ENCODE data around the gene THYN1.
"Not testable (repeated sequence)": the region's sequence is repeated elsewhere in the genome, so short reads cannot be mapped to it uniquely, and the experiment has no call there.

The THYN1 gene

GRCh38 chr11:134253188-134253993 is at the start of gene THYN1, which contains the start of gene ACAD8:
TSS of gene THYN1 (minus strand) at chr11:134253352. CDS start at chr11:134252882, 470 bp downstream.
TSS of gene ACAD8 (plus strand) at chr11:134253568. CDS start at chr11:134253601, 33 bp downstream.
- Mint-ChIP-seq H3K4me3 (peak within 1 kb of the TSS; percentile 90), H3K36me3 (peaks cover 5% of the 10 kb centered on the region), H3K4me1 (peaks cover 13% of the 10 kb centered on the region), H3K9me3 (no peaks in the 10 kb centered on the region), H3K27ac (peak within 1 kb of the TSS; percentile 81), H3K27me3 (no peaks in the 10 kb centered on the region)
- peak; percentile 99 for ATAC-seq (ENCODE audit: low read depth)
- peak; percentile 90 to 93 for DNase-seq (ENCODE audit: low spot score in 2 of 2)

GRCh38 chr11:134294664-134295063 is 41.5 kb upstream of the THYN1 start:
- no peaks in the 10 kb centered on the region for H3K36me3 Mint-ChIP-seq
- no peak overlapping the region for H3K4me3 Mint-ChIP-seq
- no peak overlapping the region for H3K27ac Mint-ChIP-seq
- ATAC-seq (ENCODE audit: low read depth), result no peak
- no peaks in the 10 kb centered on the region for H3K9me3 Mint-ChIP-seq
- H3K4me1 Mint-ChIP-seq, result no peaks in the 10 kb centered on the region
- no peak for DNase-seq (ENCODE audit: low spot score in 2 of 2)
- peaks cover 13% of the 10 kb centered on the region for H3K27me3 Mint-ChIP-seq

DNA sequence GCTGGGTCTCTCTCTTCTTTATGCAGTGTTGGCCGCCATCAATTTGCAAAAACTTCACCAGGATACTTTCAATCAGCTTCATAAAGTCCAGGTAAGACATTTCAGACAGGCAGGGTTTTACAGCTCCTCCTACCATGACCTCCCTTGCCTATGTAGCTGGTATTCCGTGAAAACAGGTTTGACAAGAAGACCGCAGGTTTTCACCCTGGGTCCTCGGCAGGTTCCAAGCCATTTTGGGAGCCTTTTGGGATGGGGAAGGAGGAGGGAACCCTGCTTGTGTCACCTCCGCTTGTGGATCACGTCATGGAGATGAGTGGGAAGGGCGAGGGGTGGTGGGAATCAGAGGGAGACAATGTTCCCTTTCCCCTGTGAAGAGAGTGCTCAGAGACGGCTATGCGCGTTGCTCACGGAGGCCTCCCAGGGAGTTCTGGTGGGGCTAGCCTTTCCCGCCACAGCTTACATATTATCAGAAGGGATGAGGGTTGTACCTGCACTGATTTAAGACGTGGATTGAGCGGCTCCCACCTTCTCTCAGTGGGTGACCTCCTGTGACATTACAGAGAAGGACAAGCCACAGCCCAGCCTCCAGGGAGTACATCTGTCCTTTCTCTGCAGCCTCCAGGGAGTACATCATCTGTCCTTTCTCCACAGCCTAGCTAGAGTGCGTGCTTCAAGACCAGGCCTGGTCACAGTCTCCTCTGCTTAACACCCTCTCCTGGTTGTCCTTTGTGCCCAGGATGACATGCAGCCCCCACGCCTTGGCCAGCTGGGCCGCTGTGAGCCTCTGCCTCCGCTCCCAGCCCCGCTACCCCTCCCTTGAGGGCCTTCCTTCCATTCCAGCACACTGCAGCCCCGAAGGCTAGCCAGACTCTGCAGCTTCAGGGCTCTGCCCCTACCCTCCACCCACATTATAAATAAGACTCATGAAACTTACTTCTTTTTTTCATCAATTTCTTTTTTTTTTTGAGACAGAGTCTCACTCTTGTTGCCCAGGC is 40.3 kb upstream of the THYN1 start:
- H3K9me3 Mint-ChIP-seq, result no peaks in the 10 kb centered on the region
- H3K27ac Mint-ChIP-seq, result no peak overlapping the region
- H3K4me3 Mint-ChIP-seq, result no peak overlapping the region
- ATAC-seq (ENCODE audit: low read depth) (no peak), DNase-seq (ENCODE audit: low spot score in 2 of 2) (no peak)
- peaks cover 11% of the 10 kb centered on the region for H3K27me3 Mint-ChIP-seq
- H3K36me3 Mint-ChIP-seq, result no peaks in the 10 kb centered on the region
- no peaks in the 10 kb centered on the region for H3K4me1 Mint-ChIP-seq

GRCh38 chr11:134292661-134293060 is 39.5 kb upstream of the THYN1 start:
- DNase-seq (ENCODE audit: low spot score in 2 of 2) (no peak), ATAC-seq (ENCODE audit: low read depth) (no peak)
- peaks cover 14% of the 10 kb centered on the region for H3K27me3 Mint-ChIP-seq
- no peak overlapping the region for H3K27ac Mint-ChIP-seq
- no peak overlapping the region for H3K4me3 Mint-ChIP-seq
- H3K9me3 Mint-ChIP-seq, result no peaks in the 10 kb centered on the region
- no peaks in the 10 kb centered on the region for H3K4me1 Mint-ChIP-seq
- no peaks in the 10 kb centered on the region for H3K36me3 Mint-ChIP-seq

- H3K9me3 Mint-ChIP-seq, result no peaks in the 10 kb centered on the region
- H3K27ac Mint-ChIP-seq, result no peak overlapping the region
- no peak overlapping the region for H3K4me3 Mint-ChIP-seq
- ATAC-seq (ENCODE audit: low read depth) (no peak), DNase-seq (ENCODE audit: low spot score in 2 of 2) (no peak)
- no peaks in the 10 kb centered on the region for H3K4me1 Mint-ChIP-seq
- peaks cover 14% of the 10 kb centered on the region for H3K27me3 Mint-ChIP-seq
- H3K36me3 Mint-ChIP-seq, result no peaks in the 10 kb centered on the region
These were observed 38.0 kb upstream of the THYN1 start for GRCh38 chr11:134291196-134291595.

- Mint-ChIP-seq H3K27ac (no peak overlapping the region), H3K27me3 (peaks cover 14% of the 10 kb centered on the region), H3K9me3 (no peaks in the 10 kb centered on the region), H3K36me3 (no peaks in the 10 kb centered on the region), H3K4me1 (no peaks in the 10 kb centered on the region), H3K4me3 (no peak overlapping the region)
- DNase-seq (ENCODE audit: low spot score in 2 of 2), result no peak
- ATAC-seq (ENCODE audit: low read depth), result no peak
These were observed 37.5 kb upstream of the THYN1 start for GRCh38 chr11:134290646-134291045.

GRCh38 chr11:134289789-134290188 is 36.6 kb upstream of the THYN1 start:
- no peak for DNase-seq (ENCODE audit: low spot score in 2 of 2)

GRCh38 chr11:134289167-134289566 is 36.0 kb upstream of the THYN1 start:
- H3K4me3 Mint-ChIP-seq, result no peak overlapping the region
- DNase-seq (ENCODE audit: low spot score in 2 of 2) (no peak), ATAC-seq (ENCODE audit: low read depth) (no peak)
- peaks cover 10% of the 10 kb centered on the region for H3K27me3 Mint-ChIP-seq
- H3K4me1 Mint-ChIP-seq, result no peaks in the 10 kb centered on the region
- no peak overlapping the region for H3K27ac Mint-ChIP-seq
- H3K36me3 Mint-ChIP-seq, result no peaks in the 10 kb centered on the region
- no peaks in the 10 kb centered on the region for H3K9me3 Mint-ChIP-seq

More at GRCh38 chr11:134289789-134290188, 36.6 kb upstream of the THYN1 start:
- no peak for ATAC-seq (ENCODE audit: low read depth)
- Mint-ChIP-seq H3K27ac (no peak overlapping the region), H3K9me3 (no peaks in the 10 kb centered on the region), H3K36me3 (no peaks in the 10 kb centered on the region), H3K4me3 (no peak overlapping the region), H3K27me3 (peaks cover 14% of the 10 kb centered on the region), H3K4me1 (no peaks in the 10 kb centered on the region)

- no peaks in the 10 kb centered on the region for H3K36me3 Mint-ChIP-seq
- no peaks in the 10 kb centered on the region for H3K4me1 Mint-ChIP-seq
- no peak overlapping the region for H3K4me3 Mint-ChIP-seq
- H3K27me3 Mint-ChIP-seq, result peaks cover 11% of the 10 kb centered on the region
- DNase-seq (ENCODE audit: low spot score in 2 of 2) (no peak), ATAC-seq (ENCODE audit: low read depth) (no peak)
- no peak overlapping the region for H3K27ac Mint-ChIP-seq
- H3K9me3 Mint-ChIP-seq, result no peaks in the 10 kb centered on the region
These were observed 35.3 kb upstream of the THYN1 start for GRCh38 chr11:134288486-134288885.

GRCh38 chr11:134287561-134287960 is 34.4 kb upstream of the THYN1 start:
- no peak overlapping the region for H3K27ac Mint-ChIP-seq
- no peak for ATAC-seq (ENCODE audit: low read depth)

DNA sequence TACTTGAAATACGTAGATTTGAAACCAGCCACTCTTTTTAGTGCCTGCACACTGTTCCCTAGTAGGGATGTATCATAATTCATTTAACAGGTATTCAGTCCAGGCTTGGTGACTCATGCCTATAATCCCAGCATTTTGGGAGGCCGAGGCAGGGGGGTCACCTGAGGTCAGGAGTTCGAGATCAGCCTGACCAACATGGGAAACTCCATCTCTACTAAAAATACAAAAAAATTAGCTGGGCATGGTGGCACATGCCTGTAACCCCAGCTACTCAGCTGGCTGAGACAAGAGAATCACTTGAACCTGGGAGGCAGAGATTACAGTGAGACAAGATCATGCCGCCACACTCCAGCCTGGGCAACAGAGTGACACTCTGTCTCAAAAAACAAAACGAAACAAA is 31.2 kb upstream of the THYN1 start:
- not testable (repeated sequence) for H3K36me3 Mint-ChIP-seq; DNase-seq (ENCODE audit: low spot score in 2 of 2); H3K27ac Mint-ChIP-seq; H3K9me3 Mint-ChIP-seq; H3K4me3 Mint-ChIP-seq; ATAC-seq (ENCODE audit: low read depth); H3K4me1 Mint-ChIP-seq
- H3K27me3 Mint-ChIP-seq, result peaks cover 17% of the 10 kb centered on the region

More at GRCh38 chr11:134287561-134287960, 34.4 kb upstream of the THYN1 start:
- no peak for DNase-seq (ENCODE audit: low spot score in 2 of 2)
- Mint-ChIP-seq H3K27me3 (peaks cover 9% of the 10 kb centered on the region), H3K4me1 (no peaks in the 10 kb centered on the region), H3K9me3 (no peaks in the 10 kb centered on the region), H3K4me3 (no peak overlapping the region), H3K36me3 (no peaks in the 10 kb centered on the region)

- Mint-ChIP-seq H3K36me3 (no peaks in the 10 kb centered on the region), H3K4me1 (no peaks in the 10 kb centered on the region), H3K4me3 (no peak overlapping the region), H3K27me3 (peaks cover 20% of the 10 kb centered on the region), H3K9me3 (peaks cover 2% of the 10 kb centered on the region), H3K27ac (no peak overlapping the region)
- DNase-seq (ENCODE audit: low spot score in 2 of 2) (no peak), ATAC-seq (ENCODE audit: low read depth) (no peak)
These were observed 30.5 kb upstream of the THYN1 start for GRCh38 chr11:134283461-134284230.

GRCh38 chr11:134282121-134283045 is 29.2 kb upstream of the THYN1 start:
- Mint-ChIP-seq H3K9me3 (peaks cover 4% of the 10 kb centered on the region), H3K27me3 (peaks cover 20% of the 10 kb centered on the region), H3K27ac (no peak overlapping the region), H3K4me3 (no peak overlapping the region), H3K4me1 (no peaks in the 10 kb centered on the region), H3K36me3 (no peaks in the 10 kb centered on the region)
- DNase-seq (ENCODE audit: low spot score in 2 of 2) (no peak), ATAC-seq (ENCODE audit: low read depth) (no peak)

Data from memory B cell (primary cell).